Inferior parietal cortex (tissue), 1 donor: ENCODE data around the gene LACTBL1.
"Not testable (repeated sequence)": the region's sequence is repeated elsewhere in the genome, so short reads cannot be mapped to it uniquely, and the experiment has no call there.

Experiments used
- DNase-seq: peaks from one replicate; pipeline ENCODE4 v3.0.0-alpha.2; 2016; ENCODE audit errors: extremely low spot score

LACTBL1 gene

GRCh38 chr1:22972760-22973159, at the start of gene LACTBL1:
Gene LACTBL1, minus strand, starts transcription at chr1:22972866. Its CDS starts 550 bp downstream, at chr1:22972316.
- DNase-seq, result no peak

GRCh38 chr1:23021834-23022233, 49.2 kb upstream of the LACTBL1 start:
- DNase-seq, result no peak

GRCh38 chr1:23020706-23021405, 48.2 kb upstream of the LACTBL1 start:
- DNase-seq, result no peak

- peak; percentile 29 for DNase-seq
These were observed 47.4 kb upstream of the LACTBL1 start for GRCh38 chr1:23019863-23020625.

- DNase-seq, result peak; percentile 97
These were observed 46.6 kb upstream of the LACTBL1 start, which contains the start of gene KDM1A for GRCh38 chr1:23019094-23019862. Gene KDM1A, plus strand, starts transcription at chr1:23019468. Its CDS starts 129 bp downstream, at chr1:23019597.

- DNase-seq, result no peak
These were observed 46.0 kb upstream of the LACTBL1 start for GRCh38 chr1:23018661-23019093.

- no peak for DNase-seq
These were observed 41.0 kb upstream of the LACTBL1 start for GRCh38 chr1:23013657-23014056.

GRCh38 chr1:23010025-23010424, 37.4 kb upstream of the LACTBL1 start:
- DNase-seq, result not testable (repeated sequence)

- no peak for DNase-seq
These were observed 36.2 kb upstream of the LACTBL1 start for GRCh38 chr1:23008901-23009300.

- no peak for DNase-seq
These were observed 34.4 kb upstream of the LACTBL1 start for GRCh38 chr1:23007106-23007505.

- DNase-seq, result not testable (repeated sequence)
These were observed 32.1 kb upstream of the LACTBL1 start for GRCh38 chr1:23004769-23005168.

GRCh38 chr1:23004112-23004511, 31.4 kb upstream of the LACTBL1 start:
- DNase-seq, result no peak

- DNase-seq, result not testable (repeated sequence)
These were observed 29.6 kb upstream of the LACTBL1 start for GRCh38 chr1:23002218-23002617.

GRCh38 chr1:23000133-23000532, 27.5 kb upstream of the LACTBL1 start:
- not testable (repeated sequence) for DNase-seq

GRCh38 chr1:22997528-22997927, 24.9 kb upstream of the LACTBL1 start:
- not testable (repeated sequence) for DNase-seq

- DNase-seq, result no peak
These were observed 23.1 kb upstream of the LACTBL1 start for GRCh38 chr1:22995774-22996173.

GRCh38 chr1:22993220-22993795, 20.6 kb upstream of the LACTBL1 start:
- DNase-seq, result not testable (repeated sequence)

- DNase-seq, result not testable (repeated sequence)
These were observed 19.7 kb upstream of the LACTBL1 start for GRCh38 chr1:22992384-22992783.

- no peak for DNase-seq
These were observed 11.3 kb upstream of the LACTBL1 start for GRCh38 chr1:22983944-22984343.

GRCh38 chr1:22980471-22980790, 7.8 kb upstream of the LACTBL1 start:
- not testable (repeated sequence) for DNase-seq

- no peak for DNase-seq
These were observed 5.6 kb upstream of the LACTBL1 start for GRCh38 chr1:22978299-22978698.
